HG02610 (cell line): Measurements from ENCODE around the gene BAAT.
"Not testable (repeated sequence)": the region's sequence is repeated elsewhere in the genome, so short reads cannot be mapped to it uniquely, and the experiment has no call there.

ENCODE experiments used
- ATAC-seq: cut with Tn5 transposase; IDR thresholded peaks from one replicate; pipeline ENCODE4 v1.9.1; 2021; ENCODE audit warnings: mild to moderate bottlenecking, moderate library complexity; ENCODE audit not compliant: unreplicated experiment

The BAAT gene

DNA sequence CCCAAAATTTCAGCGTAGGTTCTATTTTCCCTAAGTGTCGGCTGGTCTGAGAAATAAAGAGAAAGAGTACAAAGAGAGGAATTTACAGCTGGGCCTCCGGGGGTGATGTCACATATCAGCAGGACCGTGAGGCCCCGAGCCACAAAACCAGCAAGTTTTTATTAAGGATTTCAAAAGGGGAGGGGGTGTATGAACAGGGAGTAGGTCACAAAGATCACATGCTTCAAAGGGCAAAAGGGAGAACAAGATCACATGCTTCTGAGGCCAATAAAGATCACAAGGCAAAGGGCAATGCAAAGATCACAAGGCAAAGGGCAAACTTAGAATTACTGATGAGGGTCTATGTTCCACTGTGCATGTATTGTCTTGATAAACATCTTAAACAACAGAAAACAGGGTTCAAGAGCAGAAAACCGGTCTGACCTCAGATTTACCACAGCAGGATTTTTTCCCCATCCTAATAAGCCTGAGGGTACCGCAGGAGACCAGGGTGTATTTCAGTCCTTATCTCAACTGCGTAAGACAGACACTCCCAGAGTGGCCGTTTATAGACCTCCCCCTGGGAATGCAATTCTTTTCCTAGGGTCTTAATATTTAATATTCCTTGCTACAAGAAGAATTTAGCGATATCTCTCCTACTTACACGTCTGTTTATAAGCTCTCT is at the start of gene BAAT:
TSS of gene BAAT (minus strand) at position 134 of the 664 bp plus-strand sequence. CDS start 13,602 bp downstream, outside the sequence.
- ATAC-seq, result not testable (repeated sequence)

DNA sequence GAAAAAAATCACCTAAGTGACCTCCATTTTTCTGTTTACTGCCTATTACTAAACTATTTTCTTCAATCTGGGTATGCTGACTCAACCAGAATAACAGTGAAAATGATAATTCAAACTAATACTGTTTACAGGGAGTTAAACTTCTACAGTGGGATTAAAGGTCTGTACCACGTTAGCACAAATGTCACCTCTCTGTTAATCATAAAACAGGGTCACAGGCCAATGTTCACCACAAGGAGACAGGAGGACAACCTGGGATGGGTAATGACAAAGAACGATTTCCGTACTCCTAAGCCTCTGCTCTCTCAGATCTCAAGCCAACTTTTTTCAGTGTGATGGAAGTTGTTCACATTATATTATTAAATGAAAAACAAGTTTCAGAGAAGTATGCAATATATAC is 48.4 kb upstream of the BAAT start:
- ATAC-seq, result no peak

DNA sequence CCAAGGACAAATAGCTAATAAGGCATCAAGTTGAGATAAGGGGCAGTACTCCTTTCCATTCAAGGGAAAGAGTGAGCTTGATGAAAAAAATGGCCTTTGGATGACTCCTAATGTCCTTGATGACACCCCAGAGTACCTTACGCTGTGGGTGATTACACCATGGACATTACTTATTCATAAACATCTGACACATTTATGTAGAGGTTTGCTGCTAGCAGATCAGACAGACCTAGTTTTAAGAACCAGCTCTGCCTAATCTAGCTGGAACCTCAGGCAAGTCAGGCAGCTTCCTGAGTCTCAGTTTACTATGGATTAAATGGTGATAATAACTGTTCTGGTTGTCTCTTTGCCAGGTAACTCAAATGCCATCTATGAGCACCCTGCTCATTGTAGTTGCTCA is 47.9 kb upstream of the BAAT start:
- ATAC-seq, result no peak

DNA sequence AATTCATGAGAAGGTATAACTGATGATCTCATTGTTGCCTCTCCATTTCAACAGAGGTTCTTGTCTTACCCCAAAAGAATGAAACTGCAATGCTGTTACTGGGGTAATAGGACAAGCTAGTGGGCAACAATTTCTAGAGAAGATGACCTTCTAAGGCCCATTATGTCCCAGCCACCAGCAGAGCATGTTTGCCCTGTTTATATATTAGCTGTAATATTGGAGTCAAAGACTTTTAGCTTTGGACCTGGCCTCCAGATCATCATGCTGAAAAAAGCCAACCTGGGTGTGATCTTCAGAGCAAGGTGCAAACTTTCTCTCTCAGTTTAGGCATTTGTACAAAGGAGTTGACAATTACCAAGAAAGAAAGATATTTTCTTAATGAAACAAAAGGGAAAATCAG is 47.4 kb upstream of the BAAT start:
- ATAC-seq, result no peak

DNA sequence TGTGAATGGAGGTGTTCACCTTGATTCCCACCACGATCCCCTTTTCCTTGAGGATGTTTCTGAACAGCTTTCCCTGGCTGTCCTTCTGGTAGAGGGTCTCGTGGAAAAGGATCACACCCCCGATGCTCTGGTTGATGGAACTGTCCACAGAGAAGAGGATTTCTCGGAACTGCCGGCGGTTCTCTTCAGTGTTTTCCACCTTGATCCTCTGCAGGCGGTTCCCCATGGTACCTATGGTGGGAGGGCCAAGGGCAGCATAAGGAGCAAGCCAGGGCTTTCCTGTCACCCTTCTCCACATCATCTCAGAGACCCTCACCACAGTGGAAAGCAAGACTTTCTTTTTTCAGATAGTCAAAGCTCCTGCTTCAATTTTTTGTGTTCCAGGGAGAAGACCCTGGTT is 44.9 kb upstream of the BAAT start:
- ATAC-seq, result no peak

DNA sequence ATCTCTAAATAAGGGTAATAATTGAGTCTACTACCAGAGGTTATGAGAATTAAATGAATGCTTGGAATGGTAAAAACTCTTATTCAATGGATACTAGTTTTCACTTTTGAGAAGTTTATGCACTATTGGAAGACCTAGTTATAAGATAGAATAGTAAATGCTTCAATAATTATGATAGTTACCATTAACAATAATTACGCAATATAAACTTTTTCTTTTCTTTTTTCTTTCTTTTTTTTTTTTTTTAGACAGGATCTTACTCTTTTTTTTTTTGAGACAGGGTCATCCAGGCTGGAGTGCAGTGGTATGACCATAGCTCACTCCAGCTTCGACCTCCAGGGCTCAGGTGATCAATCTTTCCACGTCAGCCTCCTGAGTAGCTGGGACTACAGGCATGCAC is 44.1 kb upstream of the BAAT start:
- no peak for ATAC-seq

DNA sequence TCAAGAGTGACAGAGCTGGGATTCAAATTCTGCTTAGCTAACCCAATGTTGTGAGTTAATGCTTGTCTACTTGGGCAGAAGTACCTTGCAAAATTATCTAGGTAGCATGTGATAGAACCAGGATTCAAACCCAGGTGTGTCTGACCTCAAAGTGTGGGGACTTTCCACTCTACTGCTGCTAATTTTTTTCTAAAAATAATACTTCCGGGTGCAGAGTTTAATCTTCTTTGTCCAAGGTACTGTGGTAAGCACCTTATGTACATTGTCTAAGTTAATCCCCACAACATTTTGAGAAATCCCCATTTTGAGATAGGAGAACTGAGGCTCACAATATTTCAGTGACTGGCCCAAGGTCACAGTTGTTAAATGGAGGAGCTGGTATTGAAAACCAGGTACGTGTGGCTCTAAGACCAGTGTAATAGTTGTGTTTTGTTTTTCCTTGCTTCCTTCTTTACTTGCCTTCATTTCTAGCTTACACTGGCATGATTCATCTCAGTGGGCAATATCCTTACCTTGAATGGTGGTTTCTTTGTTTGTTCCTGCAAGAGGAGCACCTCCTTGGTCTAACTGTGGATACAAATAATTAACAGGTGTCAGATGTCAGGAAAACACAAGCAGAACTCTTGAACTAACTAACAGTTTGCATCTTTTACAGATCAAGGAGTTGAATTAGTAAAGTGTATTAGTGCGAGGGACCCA is 43.3 kb upstream of the BAAT start:
- ATAC-seq, result no peak

DNA sequence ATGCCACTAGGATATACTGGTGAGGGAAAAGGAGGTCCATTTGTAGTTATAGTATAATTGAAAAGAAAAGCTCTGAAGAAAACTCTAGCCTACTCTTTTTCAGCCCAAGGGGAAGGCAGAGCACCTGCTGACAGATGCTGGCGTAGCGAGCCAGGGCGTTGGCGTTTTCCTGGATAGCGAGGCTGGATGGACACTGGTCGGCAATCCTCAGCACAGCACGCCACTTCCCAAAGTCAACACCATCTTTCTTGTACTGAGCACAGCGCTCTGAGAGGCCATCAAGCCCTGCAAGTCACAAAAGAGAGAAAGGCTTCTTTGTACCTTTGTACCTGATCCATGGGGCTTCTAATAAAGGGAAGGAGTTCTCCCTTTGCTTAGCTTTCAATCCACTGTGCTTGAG is 42.6 kb upstream of the BAAT start:
- no peak for ATAC-seq

DNA sequence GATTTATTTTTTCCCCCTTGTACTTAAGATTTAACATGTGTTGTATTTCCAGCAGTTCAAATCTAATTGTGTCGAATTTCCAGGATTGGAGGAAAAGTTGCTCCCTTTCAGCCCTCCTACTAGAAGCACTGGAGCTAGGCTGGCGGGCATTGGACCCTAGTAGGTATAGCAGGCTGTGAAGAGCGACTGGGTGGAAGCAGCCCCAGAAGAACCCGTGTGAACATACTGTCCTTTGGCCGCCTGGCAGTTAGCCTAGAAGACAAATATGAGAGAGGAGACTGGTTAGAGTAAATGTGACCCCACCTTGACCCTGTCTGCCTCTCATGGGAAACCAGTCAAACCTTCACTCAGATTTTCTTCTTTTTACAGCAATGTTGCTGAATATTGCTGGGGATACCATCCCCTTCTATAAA is 36.9 kb upstream of the BAAT start:
- ATAC-seq, result no peak

DNA sequence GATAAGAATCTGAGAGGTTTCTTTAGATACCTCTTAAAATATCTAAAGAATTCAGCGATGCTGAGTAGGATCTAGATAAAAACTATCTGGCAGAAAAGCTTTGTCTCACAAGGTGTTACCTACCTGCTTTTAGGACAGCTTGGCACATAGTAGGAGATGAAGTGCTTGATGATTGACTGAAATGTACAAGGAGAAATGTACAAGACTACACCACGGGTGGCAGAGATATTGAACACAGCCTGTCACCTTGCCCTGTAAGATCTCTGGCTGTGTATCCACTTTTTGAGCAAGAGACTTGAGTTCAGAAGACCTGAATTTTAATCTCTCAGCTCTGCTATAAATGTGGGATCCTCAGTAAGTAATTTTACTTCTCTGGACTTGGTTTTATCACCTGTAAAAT is 35.1 kb upstream of the BAAT start:
- no peak for ATAC-seq

DNA sequence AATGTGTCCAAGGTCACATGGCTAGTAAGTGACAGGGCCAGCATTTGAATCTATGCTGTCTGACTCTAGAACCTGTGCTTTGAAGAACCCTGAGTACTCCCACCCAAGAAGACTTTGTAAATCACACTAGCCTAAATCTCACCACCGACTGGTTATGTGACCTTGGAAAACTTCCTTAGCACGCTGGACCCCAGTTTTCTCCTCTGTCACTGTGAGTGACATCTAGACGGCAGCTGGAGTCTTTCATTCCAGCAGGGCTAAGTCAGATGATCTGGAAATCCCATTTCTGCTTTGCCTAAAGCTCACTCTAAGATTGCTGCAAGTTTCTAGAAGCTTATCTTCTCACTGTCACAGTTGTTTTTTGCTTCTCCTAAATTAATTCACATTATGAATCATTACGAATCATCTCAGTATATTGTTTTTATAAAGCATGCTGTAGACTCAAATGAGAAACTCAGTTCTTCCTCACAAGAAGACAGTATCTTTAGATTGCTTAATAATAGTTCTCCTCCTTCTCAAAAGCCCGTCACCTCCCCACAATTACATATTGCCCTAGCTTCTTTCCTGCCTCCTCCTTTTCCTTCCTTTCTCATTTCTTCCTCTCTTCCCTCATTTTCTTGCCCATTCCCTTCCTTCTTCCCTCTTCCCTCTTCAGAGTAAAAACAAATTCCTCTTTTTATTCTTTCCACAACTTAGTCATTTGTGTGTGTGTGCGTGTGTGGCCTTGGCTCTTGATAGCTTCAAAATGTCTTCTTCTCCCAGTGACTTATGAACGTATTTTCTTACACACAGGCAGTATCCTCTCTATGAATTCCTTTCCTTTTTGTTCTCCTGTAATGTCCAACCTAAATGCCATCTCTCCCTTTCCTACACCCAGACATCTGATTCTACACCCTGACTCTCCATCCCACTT is 34.0 kb upstream of the BAAT start:
- ATAC-seq, result no peak

DNA sequence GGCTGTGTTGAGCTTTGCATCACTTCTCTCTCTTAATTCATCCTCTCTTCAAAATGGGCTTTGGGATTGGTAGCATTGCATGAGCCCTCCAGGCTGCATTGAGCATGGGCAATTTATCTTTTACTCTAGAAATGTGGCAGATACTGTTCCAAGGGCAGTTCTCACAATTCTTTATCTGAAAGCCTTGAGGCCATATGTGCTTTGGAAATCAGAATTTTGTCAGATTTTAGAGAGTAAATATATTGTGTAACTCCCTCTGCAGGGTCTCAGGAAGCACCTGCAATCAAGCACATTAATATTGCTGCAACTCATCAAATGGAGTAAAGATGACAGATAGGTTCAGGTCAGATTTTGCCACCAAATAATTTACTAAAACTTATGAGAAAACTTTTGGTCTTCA is 33.2 kb upstream of the BAAT start:
- ATAC-seq, result no peak

DNA sequence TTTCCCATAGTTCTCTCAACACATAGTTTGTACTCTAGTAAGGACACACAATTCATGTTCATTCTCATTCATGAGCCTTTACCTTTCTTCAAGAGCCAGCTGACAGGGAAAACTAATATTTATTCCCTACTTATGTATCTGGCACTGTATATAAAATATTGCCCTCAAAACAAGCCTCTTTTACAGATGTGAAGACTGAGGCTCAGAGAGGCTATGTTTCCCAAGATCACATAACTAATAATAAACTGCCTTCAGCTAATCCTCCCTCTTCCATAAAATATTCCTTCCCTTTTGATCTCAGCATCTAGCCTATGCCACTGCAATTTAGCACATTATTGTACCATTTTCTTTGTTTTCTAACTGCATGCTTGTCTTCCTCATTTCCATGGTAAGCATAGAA is 32.6 kb upstream of the BAAT start:
- ATAC-seq, result no peak

DNA sequence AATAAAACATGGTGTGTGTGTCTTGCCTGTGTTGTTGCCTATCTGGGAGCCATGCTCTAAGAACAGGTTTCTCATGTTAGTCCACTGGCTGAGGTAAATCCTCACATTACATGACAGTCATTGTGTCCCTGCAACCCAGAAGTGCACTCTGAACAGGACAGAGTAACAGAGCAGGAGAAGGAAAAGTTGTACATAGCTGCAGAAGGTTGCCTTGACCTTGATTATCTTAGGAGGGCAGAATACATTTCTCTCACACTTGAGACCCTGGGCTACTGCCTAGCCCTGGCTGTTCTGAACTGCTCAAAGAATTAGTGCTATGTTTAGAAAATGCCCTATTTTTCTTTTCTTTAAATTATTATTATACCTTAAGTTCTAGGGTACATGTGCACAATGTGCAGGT is 30.8 kb upstream of the BAAT start:
- ATAC-seq, result no peak

DNA sequence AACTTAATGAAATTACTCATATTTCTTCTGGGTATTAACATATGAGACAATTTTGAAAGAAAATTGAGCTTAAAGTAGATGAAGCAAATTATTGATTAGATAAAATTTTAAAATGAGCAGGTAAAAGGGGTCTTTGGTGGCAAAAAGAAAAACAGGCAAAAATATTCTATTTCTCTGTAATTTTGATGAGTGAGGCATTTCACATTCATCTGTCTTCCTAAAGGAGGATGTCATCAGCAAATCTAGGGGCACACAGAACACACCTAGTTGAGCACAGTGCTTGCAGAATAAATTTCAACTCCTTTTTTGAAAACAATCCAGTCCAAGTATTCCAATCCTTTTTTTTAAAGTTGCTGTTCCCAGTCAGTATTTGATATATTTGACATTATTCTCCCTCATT is 30.0 kb upstream of the BAAT start:
- no peak for ATAC-seq

DNA sequence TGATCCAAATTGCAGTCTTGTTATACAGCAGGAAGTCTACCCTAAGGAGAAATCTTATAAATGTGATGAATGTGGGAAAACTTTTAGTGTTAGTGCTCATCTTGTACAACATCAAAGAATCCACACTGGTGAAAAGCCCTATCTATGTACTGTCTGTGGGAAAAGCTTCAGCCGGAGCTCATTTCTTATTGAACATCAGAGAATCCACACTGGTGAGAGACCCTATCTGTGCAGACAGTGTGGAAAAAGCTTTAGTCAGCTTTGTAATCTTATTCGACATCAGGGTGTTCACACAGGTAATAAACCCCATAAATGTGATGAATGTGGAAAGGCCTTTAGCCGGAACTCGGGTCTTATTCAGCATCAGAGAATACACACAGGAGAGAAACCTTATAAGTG is 24.3 kb upstream of the BAAT start:
- no peak for ATAC-seq

DNA sequence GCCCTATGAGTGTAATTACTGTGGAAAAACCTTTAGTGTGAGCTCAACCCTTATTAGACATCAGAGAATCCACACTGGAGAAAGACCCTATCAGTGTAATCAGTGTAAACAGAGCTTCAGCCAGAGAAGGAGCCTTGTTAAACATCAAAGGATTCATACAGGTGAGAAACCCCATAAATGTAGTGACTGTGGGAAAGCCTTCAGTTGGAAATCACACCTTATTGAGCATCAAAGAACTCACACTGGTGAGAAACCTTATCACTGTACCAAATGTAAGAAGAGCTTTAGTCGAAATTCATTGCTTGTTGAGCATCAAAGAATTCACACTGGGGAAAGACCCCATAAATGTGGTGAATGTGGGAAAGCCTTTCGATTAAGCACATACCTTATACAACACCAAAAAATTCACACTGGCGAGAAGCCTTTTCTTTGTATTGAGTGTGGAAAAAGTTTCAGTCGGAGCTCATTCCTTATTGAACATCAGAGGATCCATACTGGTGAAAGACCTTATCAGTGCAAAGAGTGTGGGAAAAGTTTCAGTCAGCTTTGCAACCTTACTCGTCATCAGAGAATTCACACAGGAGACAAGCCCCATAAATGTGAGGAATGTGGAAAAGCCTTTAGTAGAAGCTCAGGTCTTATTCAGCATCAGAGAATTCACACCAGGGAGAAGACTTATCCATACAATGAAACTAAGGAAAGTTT is 23.7 kb upstream of the BAAT start:
- no peak for ATAC-seq

DNA sequence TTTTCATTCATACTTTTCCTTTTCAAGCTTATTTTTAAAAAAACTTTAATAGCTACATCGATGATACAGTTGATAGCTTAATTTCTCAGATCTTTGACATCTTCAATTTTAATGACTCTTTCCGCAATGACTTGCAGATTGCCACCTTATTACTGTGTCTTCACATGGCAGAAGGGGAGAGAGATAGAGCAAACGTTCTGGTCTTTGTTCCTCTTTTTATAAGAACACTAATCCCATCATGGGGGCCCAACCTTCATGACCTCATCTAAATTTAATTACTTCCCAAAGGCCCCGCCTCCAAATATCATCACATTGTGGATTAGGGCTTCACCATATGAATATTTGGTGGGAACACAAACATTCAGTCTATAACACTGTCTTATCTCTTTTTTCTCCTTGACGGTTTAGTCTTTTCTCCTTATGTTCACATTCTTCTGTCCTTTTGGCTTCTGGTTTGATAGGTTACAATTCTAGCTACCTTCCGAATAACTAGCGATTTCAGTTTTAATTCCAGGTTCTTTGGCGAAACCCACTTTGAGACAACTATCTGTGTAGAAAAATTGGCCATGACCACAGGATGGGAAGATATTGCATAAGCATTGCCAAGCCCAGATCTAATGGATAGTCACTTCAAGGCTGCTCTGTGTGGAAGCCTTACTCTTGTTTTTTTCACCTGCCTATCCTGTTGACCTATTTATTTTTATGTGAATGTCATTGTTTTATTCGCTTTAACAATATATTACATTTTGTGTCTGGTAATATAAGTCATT is 18.9 kb upstream of the BAAT start:
- no peak for ATAC-seq

DNA sequence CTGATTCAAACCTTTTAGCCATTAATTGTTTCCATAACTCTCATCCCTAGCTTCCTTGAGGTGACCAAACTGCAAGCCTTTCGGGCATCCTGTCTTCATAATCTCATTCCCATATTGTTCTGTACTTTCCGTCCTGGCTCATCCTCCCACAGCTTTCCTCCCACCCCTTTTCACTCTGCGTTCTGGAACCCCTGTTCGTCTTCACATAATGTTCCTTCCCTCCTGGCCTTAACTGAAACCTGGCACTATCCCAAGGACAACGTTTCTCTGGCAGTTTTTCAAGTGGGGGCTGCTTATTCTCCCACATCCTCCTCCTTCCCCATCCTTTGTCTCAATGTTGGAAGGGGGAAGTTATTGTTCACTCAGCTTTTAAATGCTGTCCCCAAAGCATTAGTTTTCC is 15.3 kb upstream of the BAAT start:
- no peak for ATAC-seq

DNA sequence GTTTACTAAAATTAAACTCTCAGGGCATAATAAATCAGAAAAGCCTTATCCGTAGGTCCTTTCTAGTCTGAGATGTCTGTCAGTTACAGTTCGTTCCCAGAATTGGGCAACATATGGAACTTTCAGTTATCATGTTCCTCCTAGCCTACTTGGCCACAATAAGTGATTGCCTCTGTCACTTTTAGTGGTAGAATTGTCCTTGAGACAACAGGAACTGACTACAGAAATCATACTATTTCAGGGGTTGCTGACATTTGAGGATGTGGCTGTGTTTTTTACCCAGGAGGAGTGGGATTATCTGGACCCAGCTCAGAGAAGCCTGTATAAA is 14.8 kb upstream of the BAAT start:
- ATAC-seq, result no peak
